ENCODE data around the gene ADGRG7. TPM values are rescaled to one million over a fixed set of nuclear protein-coding genes. Genes with fewer than 3 reads are reported as not detected.

ADGRG7 gene
- total and polyA plus RNA-seq, 2 donors (not counting 1 experiment from before 2014, with no cell fraction given): not detected

GRCh38 chr3:100720426-100720825 is 111.0 kb downstream of the ADGRG7 start:
- H3K36me3 ChIP-seq (replicated peaks in 1 of 2; ENCODE audit: control extremely low read depth in 1 of 2, control insufficient read depth in 1 of 2, extremely low read depth in 1 of 2, insufficient read depth in 2 of 2, low read length in 1 of 2): peaks cover 9 to 36% of the 10 kb centered on the region in 2 experiments

GRCh38 chr3:100725935-100726513 is 116.6 kb downstream of the ADGRG7 start:
- Histone ChIP-seq H3K27me3 (replicated peaks in 1 of 4; ENCODE audit: control extremely low read depth in 1 of 4, control insufficient read depth in 3 of 4, insufficient read depth in 4 of 4, low read length in 3 of 4) (no peaks in the 10 kb centered on the region), H3K4me3 (ENCODE audit: control extremely low read depth in 1 of 5, extremely low read depth in 1 of 5, insufficient read depth in 1 of 5, low read depth in 2 of 5, low read length in 4 of 5) (no peak overlapping the region), H3K9ac (ENCODE audit: low read length) (no peak overlapping the region), H3K4me2 (replicated peaks; ENCODE audit: low read depth, low read length, poor library complexity, severe bottlenecking) (no peak overlapping the region), H3K79me2 (ENCODE audit: control insufficient read depth, insufficient read depth, low read length) (peaks cover 15% of the 10 kb centered on the region), H3K27ac (ENCODE audit: low read length in 2 of 2) (no peak overlapping the region), H3K4me1 (ENCODE audit: control insufficient read depth in 2 of 2, insufficient read depth in 2 of 2, low read length in 2 of 2) (no peaks in the 10 kb centered on the region), H4K20me1 (ENCODE audit: control insufficient read depth, insufficient read depth, low read length, poor library complexity, severe bottlenecking) (peaks cover 13% of the 10 kb centered on the region), H3K9me3 (ENCODE audit: control extremely low read depth in 1 of 3, control insufficient read depth in 2 of 3, insufficient read depth in 1 of 3, low read length in 2 of 3) (peaks cover 0 to 2% (median 0%) of the 10 kb centered on the region in 3 donors), H2AFZ (ENCODE audit: insufficient read depth, low read depth, low read length, poor library complexity, severe bottlenecking) (no peak overlapping the region), H3K36me3 (replicated peaks in 1 of 2; ENCODE audit: control extremely low read depth in 1 of 2, control insufficient read depth in 1 of 2, extremely low read depth in 1 of 2, insufficient read depth in 2 of 2, low read length in 1 of 2) (peaks cover 14 to 52% of the 10 kb centered on the region in 2 experiments)
- H3K9me3 Mint-ChIP-seq (ENCODE audit: insufficient read depth): no peaks in the 10 kb centered on the region
- peaks cover 7% of the 10 kb centered on the region for H3K4me1 Mint-ChIP-seq
- no peak overlapping the region for H3K4me3 Mint-ChIP-seq
- intact Hi-C loops (cut with micrococcal nuclease): no loop called here
- ATAC-seq (ENCODE audit: low read depth): no peak
- ChIA-PET CTCF (no interaction called here), POLR2A (no interaction called here)
- no peak for DNase-seq
- no peak overlapping the region for H3K27ac Mint-ChIP-seq
- no peaks in the 10 kb centered on the region for H3K27me3 Mint-ChIP-seq
- TF ChIP-seq CTCF (IDR thresholded peaks at IDR 0.05): no peak
- no peak for TF ChIP-seq EZH2 (IDR thresholded peaks at IDR 0.05; ENCODE audit: borderline replicate concordance, insufficient read depth, low read depth, low read length, poor library complexity, severe bottlenecking)
- 100% methylated on average over 3 of the region's 3 CpGs for WGBS (ENCODE audit: insufficient coverage)

More at GRCh38 chr3:100720426-100720825, 111.0 kb downstream of the ADGRG7 start:
- ChIA-PET POLR2A (no interaction called here), CTCF (no interaction called here)
- H3K27ac ChIP-seq (ENCODE audit: low read length in 2 of 2): no peak overlapping the region
- ATAC-seq (ENCODE audit: low read depth): no peak
- Mint-ChIP-seq H3K27me3 (no peaks in the 10 kb centered on the region), H3K9me3 (ENCODE audit: insufficient read depth) (no peaks in the 10 kb centered on the region), H3K27ac (no peak overlapping the region), H3K4me3 (no peak overlapping the region), H3K4me1 (peaks cover 15% of the 10 kb centered on the region)
- no peak for DNase-seq
- no peaks in the 10 kb centered on the region for H3K27me3 ChIP-seq (replicated peaks in 1 of 4; ENCODE audit: control extremely low read depth in 1 of 4, control insufficient read depth in 3 of 4, insufficient read depth in 4 of 4, low read length in 3 of 4)
- H4K20me1 ChIP-seq (ENCODE audit: control insufficient read depth, insufficient read depth, low read length, poor library complexity, severe bottlenecking): peaks cover 36% of the 10 kb centered on the region
- no peak overlapping the region for H3K9ac ChIP-seq (ENCODE audit: low read length)
- H3K79me2 ChIP-seq (ENCODE audit: control insufficient read depth, insufficient read depth, low read length): peaks cover 43% of the 10 kb centered on the region
- H2AFZ ChIP-seq (ENCODE audit: insufficient read depth, low read depth, low read length, poor library complexity, severe bottlenecking): no peak overlapping the region
- no peaks in the 10 kb centered on the region for H3K4me1 ChIP-seq (ENCODE audit: control insufficient read depth in 2 of 2, insufficient read depth in 2 of 2, low read length in 2 of 2)
- H3K9me3 ChIP-seq (ENCODE audit: control extremely low read depth in 1 of 3, control insufficient read depth in 2 of 3, insufficient read depth in 1 of 3, low read length in 2 of 3): peaks cover 0 to 2% (median 0%) of the 10 kb centered on the region in 3 donors
- intact Hi-C loops (cut with micrococcal nuclease): no loop called here
- WGBS (ENCODE audit: insufficient coverage): no CpG with 5 or more reads among the region's 5 CpGs
- H3K4me2 ChIP-seq (replicated peaks; ENCODE audit: low read depth, low read length, poor library complexity, severe bottlenecking): no peak overlapping the region
- H3K4me3 ChIP-seq (ENCODE audit: control extremely low read depth in 1 of 5, extremely low read depth in 1 of 5, insufficient read depth in 1 of 5, low read depth in 2 of 5, low read length in 4 of 5): no peak overlapping the region
- TF ChIP-seq EZH2 (IDR thresholded peaks at IDR 0.05; ENCODE audit: borderline replicate concordance, insufficient read depth, low read depth, low read length, poor library complexity, severe bottlenecking) (no peak), CTCF (IDR thresholded peaks at IDR 0.05) (no peak)
